Uterus (tissue), 4 donors: ENCODE measurements around the gene PARD6B. TPM values are rescaled to one million over a fixed set of nuclear protein-coding genes. Genes with fewer than 3 reads are reported as not detected.

Source experiments
- DNase-seq, 2 donors: peaks; one replicate each; pipeline ENCODE4 v3.0.0-alpha.2; 2019 to 2020
- H3K27ac ChIP-seq, 2 donors: fragments of 200-600 bp; sonication (generic); 1 replicate in 1 of 2; 2 replicates in 1 of 2; pipeline ENCODE4 v1.5.1; 2016 to 2018
- H3K27me3 ChIP-seq, 2 donors: fragments of 200-600 bp; sonication (generic); one replicate each; pipeline ENCODE4 v1.5.1; 2018 to 2019; ENCODE audit warnings: control low read depth in 1 of 2
- H3K36me3 ChIP-seq, 2 donors: fragments of 200-600 bp; sonication (generic); one replicate each; pipeline ENCODE4 v1.5.1; 2019; ENCODE audit warnings: control low read depth in 1 of 2
- H3K4me1 ChIP-seq, 2 donors: fragments of 200-600 bp; sonication (generic); one replicate each; pipeline ENCODE4 v1.5.1; 2018 to 2019; ENCODE audit warnings: control low read depth in 1 of 2
- H3K4me3 ChIP-seq, 2 donors: fragments of 200-600 bp; sonication (generic); 1 replicate in 1 of 2; 2 replicates in 1 of 2; pipeline ENCODE4 v1.5.1; 2018 to 2019; ENCODE audit warnings: mild to moderate bottlenecking in 1 of 2
- H3K9me3 ChIP-seq, 2 donors: fragments of 200-600 bp; sonication (generic); one replicate each; pipeline ENCODE4 v1.5.1; 2019; ENCODE audit warnings: control low read depth in 1 of 2
- CTCF ChIP-seq, 4 experiments: fragments of 200-600 bp in 2 of 4; fragments of 450-650 bp in 2 of 4; sonication (generic) in 2 of 4; IDR thresholded peaks; one replicate each; pipeline ENCODE4 v1.5.1; 2016 to 2019; ENCODE audit warnings: antibody characterized with exemption in 4 of 4, mild to moderate bottlenecking in 2 of 4, moderate library complexity in 1 of 4
- POLR2A ChIP-seq, 2 donors: fragments of 450-650 bp; IDR thresholded peaks; one replicate each; pipeline ENCODE4 v1.6.1; 2016; ENCODE audit warnings: antibody characterized with exemption in 2 of 2, mild to moderate bottlenecking in 1 of 2, moderate library complexity in 1 of 2
- intact Hi-C: fragments of 100-400 bp; cut with DNase I; formaldehyde crosslinking; loops from one replicate; pipeline ENCODE4 v1.15.1; 2023; ENCODE audit warnings: low total_unique reads
- total RNA-seq, 4 donors: library from RNA; depleted of rRNA in 3 of 4; stranded (reverse); fragments of >200 nt in 3 of 4; gene quantifications; one replicate each; pipeline versions ENCODE4 v1.1.0 to v1.2.4, GENCODE V29; 2014 to 2023
- donor health status: DM: yes; HTN: yes; CAD: no.

Gene PARD6B
- total RNA-seq, 4 donors from 2014 or later, result 2.0 to 13.2 (median 7.8) TPM

- Histone ChIP-seq H3K9me3 (no peaks in the 10 kb centered on the region), H3K27me3 (no peaks in the 10 kb centered on the region), H3K4me1 (no peaks in the 10 kb centered on the region), H3K4me3 (peak overlapping the region; percentile 44 to 81), H3K27ac (peak overlapping the region; percentile 78), H3K36me3 (no peaks in the 10 kb centered on the region)
- intact Hi-C loops, result no loop called here
- no peak for DNase-seq
- TF ChIP-seq POLR2A (IDR thresholded peaks at IDR 0.05) (no peak), CTCF (IDR thresholded peaks at IDR 0.05) (no peak)
Observed at GRCh38 chr20:50731930-50732690, 730 bp downstream of the PARD6B start.

GRCh38 chr20:50733644-50734349 is 2.4 kb downstream of the PARD6B start:
- peaks cover 0 to 2% of the 10 kb centered on the region in 2 donors for H3K36me3 ChIP-seq
- no peaks in the 10 kb centered on the region for H3K4me1 ChIP-seq
- H3K27ac ChIP-seq, result no peak overlapping the region
- no peak for DNase-seq
- H3K9me3 ChIP-seq, result no peaks in the 10 kb centered on the region
- intact Hi-C loops, result no loop called here
- no peaks in the 10 kb centered on the region for H3K27me3 ChIP-seq
- TF ChIP-seq POLR2A (IDR thresholded peaks at IDR 0.05) (no peak), CTCF (IDR thresholded peaks at IDR 0.05) (no peak)
- no peak overlapping the region for H3K4me3 ChIP-seq

GRCh38 chr20:50734730-50735679 is 3.6 kb downstream of the PARD6B start:
- no peak overlapping the region for H3K27ac ChIP-seq

GRCh38 chr20:50735813-50736212 is 4.4 kb downstream of the PARD6B start:
- no peak for DNase-seq
- Histone ChIP-seq H3K4me1 (no peaks in the 10 kb centered on the region), H3K4me3 (no peak overlapping the region), H3K27me3 (no peaks in the 10 kb centered on the region), H3K36me3 (peaks cover 0 to 2% of the 10 kb centered on the region in 2 donors), H3K27ac (no peak overlapping the region), H3K9me3 (no peaks in the 10 kb centered on the region)
- intact Hi-C loops, result no loop called here
- TF ChIP-seq POLR2A (IDR thresholded peaks at IDR 0.05) (no peak), CTCF (IDR thresholded peaks at IDR 0.05) (no peak)

More at GRCh38 chr20:50734730-50735679, 3.6 kb downstream of the PARD6B start:
- DNase-seq, result no peak
- Histone ChIP-seq H3K9me3 (no peaks in the 10 kb centered on the region), H3K4me1 (no peaks in the 10 kb centered on the region), H3K27me3 (no peaks in the 10 kb centered on the region), H3K4me3 (no peak overlapping the region), H3K36me3 (peaks cover 0 to 2% of the 10 kb centered on the region in 2 donors)
- TF ChIP-seq CTCF (IDR thresholded peaks at IDR 0.05) (no peak), POLR2A (IDR thresholded peaks at IDR 0.05) (no peak)
- intact Hi-C loops, result no loop called here
